ENCODE data around the gene NFIB.

DNA sequence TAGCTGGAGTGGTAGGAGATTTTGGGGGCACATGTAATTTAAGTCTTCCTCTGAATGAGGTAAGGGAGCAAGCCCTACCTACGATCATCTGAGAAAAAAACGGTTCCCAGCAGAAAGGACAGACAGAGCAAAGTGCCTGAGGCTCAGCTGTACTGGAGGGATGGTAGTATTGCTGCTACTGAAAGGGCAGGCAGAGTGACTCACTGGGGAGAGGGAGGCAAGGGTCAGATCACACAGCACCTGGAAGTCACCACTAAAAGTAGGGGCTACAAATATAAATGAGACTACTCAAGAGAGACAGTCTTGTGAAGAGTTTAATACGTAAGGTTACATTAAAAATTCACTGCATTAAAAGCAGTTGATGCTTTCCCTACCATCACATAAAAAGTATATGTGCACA, 75.9 kb downstream of the NFIB start:
- no peak for TF ChIP-seq POLR2AphosphoS5 (IDR thresholded peaks at IDR 0.05; ENCODE audit: low read depth, low read length)
- TF ChIP-seq TAF1 (IDR thresholded peaks at IDR 0.05; ENCODE audit: low read depth, low read length): no peak
- no peak for TF ChIP-seq POLR2A (IDR thresholded peaks at IDR 0.05; ENCODE audit: low read depth, low read length)
- TF ChIP-seq SPI1 (IDR thresholded peaks at IDR 0.05; ENCODE audit: low read depth, low read length): no peak
- no peak for TF ChIP-seq PAX5 (IDR thresholded peaks at IDR 0.05; ENCODE audit: insufficient read depth, low read length, severe bottlenecking)
